Tibial nerve (tissue), 4 donors: ENCODE results near the gene LBP. TPM values are rescaled to one million over a fixed set of nuclear protein-coding genes. Genes with fewer than 3 reads are reported as not detected.
A peak's percentile ranks its signal among the peaks of the same experiment; 100 is the strongest.

ENCODE experiments used
- DNase-seq, 2 donors: peaks; one replicate each; pipeline ENCODE4 v3.0.0-alpha.2; 2019; ENCODE audit warnings: low spot score in 2 of 2
- H3K27ac ChIP-seq, 4 donors: fragments of 200-600 bp; sonication (generic) in 3 of 4; one replicate each; pipeline ENCODE4 v1.5.1; 2017 to 2019; ENCODE audit warnings: mild to moderate bottlenecking in 1 of 4
- H3K27me3 ChIP-seq, 2 donors: fragments of 200-600 bp; sonication (generic) in 1 of 2; one replicate each; pipeline versions ENCODE4 v1.5.1 to v1.6.0; 2017 to 2019
- H3K36me3 ChIP-seq, 3 donors: fragments of 200-600 bp; sonication (generic); one replicate each; pipeline ENCODE4 v1.5.1; 2018 to 2019
- H3K4me1 ChIP-seq, 4 donors: fragments of 200-600 bp; sonication (generic) in 3 of 4; one replicate each; pipeline ENCODE4 v1.5.1; 2017 to 2019
- H3K4me3 ChIP-seq, 4 donors: fragments of 200-600 bp; sonication (generic) in 3 of 4; one replicate each; pipeline ENCODE4 v1.5.1; 2017 to 2019; ENCODE audit warnings: mild to moderate bottlenecking in 1 of 4, moderate library complexity in 1 of 4
- H3K9me3 ChIP-seq, 4 donors: fragments of 200-600 bp; sonication (generic) in 3 of 4; one replicate each; pipeline ENCODE4 v1.5.1; 2017 to 2019
- CTCF ChIP-seq, 5 experiments: fragments of 200-600 bp in 3 of 5; fragments of 450-650 bp in 2 of 5; sonication (generic) in 3 of 5; IDR thresholded peaks; one replicate each; pipeline ENCODE4 v1.5.1; 2016 to 2019; ENCODE audit warnings: antibody characterized with exemption in 5 of 5, mild to moderate bottlenecking in 3 of 5, moderate library complexity in 2 of 5
- EP300 ChIP-seq, 2 donors: sonication (generic); formaldehyde crosslinking; IDR thresholded peaks; one replicate each; pipeline ENCODE4 v1.6.1; 2017; ENCODE audit warnings: antibody characterized with exemption in 2 of 2, mild to moderate bottlenecking in 1 of 2
- POLR2A ChIP-seq, 2 donors: fragments of 450-650 bp; IDR thresholded peaks; one replicate each; pipeline ENCODE4 v1.6.1; 2017; ENCODE audit warnings: antibody characterized with exemption in 2 of 2, mild to moderate bottlenecking in 2 of 2, moderate library complexity in 2 of 2
- WGBS, 2 donors: methylation state at CpG; one replicate each; pipeline ENCODE4 v1.1.5; 2018; 5-methylcytosine and 5-hydroxymethylcytosine counted together
- total RNA-seq, 4 donors: library from RNA; depleted of rRNA; stranded (reverse); fragments of >200 nt; gene quantifications; one replicate each; pipeline ENCODE4 v1.1.0, GENCODE V29; 2016

The LBP gene
- total RNA-seq, 4 donors from 2014 or later: 2.2 to 30.0 TPM; not detected in 2

- TF ChIP-seq CTCF (IDR thresholded peaks at IDR 0.05) (no peak), EP300 (IDR thresholded peaks at IDR 0.05) (no peak), POLR2A (IDR thresholded peaks at IDR 0.05) (no peak)
- Histone ChIP-seq H3K27me3 (no peaks in the 10 kb centered on the region), H3K36me3 (no peaks in the 10 kb centered on the region), H3K9me3 (no peaks in the 10 kb centered on the region), H3K4me3 (no peak overlapping the region), H3K4me1 (peaks cover 0 to 60% (median 6%) of the 10 kb centered on the region in 4 donors), H3K27ac (peak overlapping the region in 1 of 4 donors; percentile 55)
- no peak for DNase-seq
- 83 to 95% methylated on average over 5 of the region's 5 CpGs for WGBS, 2 donors
Observed at GRCh38 chr20:38344107-38344701, 2.1 kb upstream of the LBP start.

DNA sequence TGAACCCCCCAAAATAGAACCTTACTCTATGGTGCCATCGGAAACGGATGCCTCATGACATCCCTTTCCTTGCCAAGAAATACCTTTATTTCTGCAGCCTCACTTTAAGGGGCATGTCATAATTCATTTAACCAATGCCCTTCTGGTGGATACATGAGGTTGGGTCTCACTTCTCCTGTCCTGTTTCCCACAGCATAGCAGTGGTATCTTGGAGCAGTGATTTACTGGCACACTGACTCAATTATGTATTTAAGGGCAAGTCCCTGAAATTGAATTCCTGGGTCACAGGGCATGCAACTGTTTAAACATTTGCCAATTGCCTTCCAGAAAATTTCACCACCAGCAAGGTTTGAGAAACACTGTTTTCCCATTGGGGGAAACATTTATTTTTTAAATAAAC is 639 bp upstream of the LBP start:
- WGBS, 2 donors: 13 to 36% methylated on average over 2 of the region's 2 CpGs
- TF ChIP-seq POLR2A (IDR thresholded peaks at IDR 0.05) (no peak), EP300 (IDR thresholded peaks at IDR 0.05) (no peak), CTCF (IDR thresholded peaks at IDR 0.05) (no peak)
- no peaks in the 10 kb centered on the region for H3K9me3 ChIP-seq
- peaks cover 0 to 56% (median 6%) of the 10 kb centered on the region in 4 donors for H3K4me1 ChIP-seq
- no peak for DNase-seq
- no peak overlapping the region for H3K4me3 ChIP-seq
- no peaks in the 10 kb centered on the region for H3K36me3 ChIP-seq
- H3K27ac ChIP-seq: no peak overlapping the region
- no peaks in the 10 kb centered on the region for H3K27me3 ChIP-seq

GRCh38 chr20:38346741-38347140 is 459 bp downstream of the LBP start:
- H3K27me3 ChIP-seq: no peaks in the 10 kb centered on the region
- WGBS, 2 donors: 61 to 77% methylated on average over 4 of the region's 4 CpGs
- TF ChIP-seq POLR2A (IDR thresholded peaks at IDR 0.05): no peak
- TF ChIP-seq CTCF (IDR thresholded peaks at IDR 0.05): no peak
- TF ChIP-seq EP300 (IDR thresholded peaks at IDR 0.05): no peak

GRCh38 chr20:38349856-38350255 is 3.6 kb downstream of the LBP start:
- Histone ChIP-seq H3K36me3 (no peaks in the 10 kb centered on the region), H3K4me3 (no peak overlapping the region), H3K4me1 (peaks cover 0 to 48% (median 6%) of the 10 kb centered on the region in 4 donors), H3K27ac (no peak overlapping the region), H3K27me3 (no peaks in the 10 kb centered on the region), H3K9me3 (no peaks in the 10 kb centered on the region)
- TF ChIP-seq POLR2A (IDR thresholded peaks at IDR 0.05): no peak
- no peak for TF ChIP-seq CTCF (IDR thresholded peaks at IDR 0.05)
- TF ChIP-seq EP300 (IDR thresholded peaks at IDR 0.05): no peak
- DNase-seq: no peak
- 77 to 83% methylated on average over 5 of the region's 5 CpGs for WGBS, 2 donors

More at GRCh38 chr20:38346741-38347140, 459 bp downstream of the LBP start:
- peaks cover 0 to 67% (median 9%) of the 10 kb centered on the region in 4 donors for H3K4me1 ChIP-seq
- peak in 1 of 2 donors; percentile 16 for DNase-seq
- peak overlapping the region in 1 of 4 donors; percentile 68 for H3K27ac ChIP-seq
- no peaks in the 10 kb centered on the region for H3K36me3 ChIP-seq
- no peak overlapping the region for H3K4me3 ChIP-seq
- H3K9me3 ChIP-seq: no peaks in the 10 kb centered on the region

DNA sequence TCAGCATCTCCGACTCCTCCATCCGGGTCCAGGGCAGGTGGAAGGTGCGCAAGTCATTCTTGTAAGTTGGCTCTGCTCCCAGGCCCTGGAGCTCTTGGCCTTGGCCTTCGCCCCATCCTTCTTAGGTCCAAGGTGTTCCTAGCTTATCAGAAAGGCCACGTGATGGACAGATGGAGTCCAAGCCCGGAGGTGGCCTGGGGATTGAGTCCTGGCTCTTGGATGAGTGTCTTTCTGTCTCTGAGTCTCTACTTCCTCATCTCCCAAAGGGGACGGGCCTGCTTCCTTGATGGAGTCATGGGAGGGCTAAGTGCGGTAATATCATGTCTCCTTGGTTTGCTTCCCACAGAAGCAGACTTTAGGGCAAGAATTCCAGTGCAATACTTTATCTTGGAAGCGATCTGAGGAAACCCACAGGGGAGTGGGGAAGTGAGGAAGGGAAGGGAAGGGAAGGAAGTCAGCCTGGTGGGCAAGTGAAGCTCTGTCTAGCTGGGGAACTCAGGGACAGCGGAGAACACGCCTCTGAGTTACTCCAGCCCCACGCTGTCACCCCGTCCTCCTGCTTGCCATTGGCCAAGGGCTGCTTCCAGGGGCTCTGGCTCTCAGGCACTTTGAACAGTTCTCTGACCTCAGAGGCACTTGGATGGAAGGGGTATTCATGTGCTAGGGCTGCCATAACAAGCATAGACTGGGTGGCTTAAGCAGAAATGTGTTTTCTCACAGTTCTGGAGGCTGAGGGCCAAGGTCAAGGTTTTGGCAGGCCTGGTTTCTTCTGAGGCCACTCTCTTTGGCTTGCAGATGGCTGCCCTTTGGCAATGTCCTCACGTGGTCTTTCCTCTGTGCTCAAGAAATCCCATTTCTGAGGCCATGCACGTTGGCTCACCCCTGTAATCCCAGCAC is 4.8 kb downstream of the LBP start:
- H3K9me3 ChIP-seq: no peaks in the 10 kb centered on the region
- H3K4me1 ChIP-seq: peaks cover 0 to 48% (median 8%) of the 10 kb centered on the region in 4 donors
- no peaks in the 10 kb centered on the region for H3K27me3 ChIP-seq
- 46 to 50% methylated on average over 12 to 15 of the region's 15 CpGs for WGBS, 2 donors
- TF ChIP-seq EP300 (IDR thresholded peaks at IDR 0.05): peak in 1 of 2 donors; percentile 72
- TF ChIP-seq CTCF (IDR thresholded peaks at IDR 0.05): no peak
- H3K4me3 ChIP-seq: no peak overlapping the region
- no peaks in the 10 kb centered on the region for H3K36me3 ChIP-seq
- DNase-seq: peak; percentile 58 to 71
- H3K27ac ChIP-seq: peak overlapping the region in 3 of 4 donors; percentile 51 to 60 (median 57)
